GM18526 (cell line): ENCODE measurements around the gene VWA3A.
A peak's percentile ranks its signal among the peaks of the same experiment; 100 is the strongest.

Experiments used
- POLR2A ChIP-seq: IDR thresholded peaks from 3 replicates; pipeline ENCODE4 v1.6.1; 2011; ENCODE audit not compliant: insufficient read length; ENCODE audit errors: extremely low read depth

The VWA3A gene

GRCh38 chr16:22188595-22189442 is 96.5 kb downstream of the VWA3A start:
- no peak for TF ChIP-seq POLR2A

GRCh38 chr16:22189473-22190080 is 97.2 kb downstream of the VWA3A start:
- TF ChIP-seq POLR2A = no peak

GRCh38 chr16:22190081-22190775 is 97.9 kb downstream of the VWA3A start:
- TF ChIP-seq POLR2A = peak; percentile 71

- TF ChIP-seq POLR2A = peak; percentile 66
Measured at GRCh38 chr16:22190776-22191531, 98.6 kb downstream of the VWA3A start.

GRCh38 chr16:22191532-22192260 is 99.4 kb downstream of the VWA3A start:
- no peak for TF ChIP-seq POLR2A

- TF ChIP-seq POLR2A = no peak
Measured at GRCh38 chr16:22192261-22193062, 100.1 kb downstream of the VWA3A start.

- no peak for TF ChIP-seq POLR2A
Measured at GRCh38 chr16:22193063-22193411, 100.7 kb downstream of the VWA3A start.

- TF ChIP-seq POLR2A = no peak
Measured at GRCh38 chr16:22194707-22195444, 102.5 kb downstream of the VWA3A start.

GRCh38 chr16:22195445-22195694 is 103.0 kb downstream of the VWA3A start:
- TF ChIP-seq POLR2A = no peak

GRCh38 chr16:22195695-22196558 is 103.6 kb downstream of the VWA3A start:
- no peak for TF ChIP-seq POLR2A

GRCh38 chr16:22198547-22199293 is 106.4 kb downstream of the VWA3A start:
- no peak for TF ChIP-seq POLR2A

- no peak for TF ChIP-seq POLR2A
Measured at GRCh38 chr16:22202261-22202637, 109.9 kb downstream of the VWA3A start.
